Heart right ventricle (tissue), 16 donors: ENCODE data around the gene TRABD. TPM values are rescaled to one million over a fixed set of nuclear protein-coding genes. Genes with fewer than 3 reads are reported as not detected.

Experiments used
- ATAC-seq, 8 donors: fragments of 200-7000 bp; cut with Tn5 transposase; one replicate each; pipeline ENCODE4 v1.9.1; 2020; ENCODE audit warnings: mild to moderate bottlenecking in 8 of 8, moderate library complexity in 8 of 8, moderate number of reproducible peaks in 1 of 8
- DNase-seq, 2 donors: peaks; one replicate each; pipeline ENCODE4 v3.0.0-alpha.2; 2020
- H3K27ac ChIP-seq, 10 donors: fragments of 200-600 bp; sonication (generic) in 2 of 10; one replicate each; pipeline versions ENCODE4 v1.5.0 to v1.8.0; 2020 to 2022; ENCODE audit warnings: mild to moderate bottlenecking in 3 of 10
- H3K27me3 ChIP-seq, 7 donors: fragments of 200-600 bp; one replicate each; pipeline ENCODE4 v1.8.0; 2021 to 2022; ENCODE audit warnings: mild to moderate bottlenecking in 2 of 7
- H3K36me3 ChIP-seq, 9 donors: fragments of 200-600 bp; sonication (generic) in 1 of 9; one replicate each; pipeline versions ENCODE4 v1.5.0 to v1.8.0; 2020 to 2022; ENCODE audit warnings: mild to moderate bottlenecking in 2 of 9
- H3K4me1 ChIP-seq, 9 donors: fragments of 200-600 bp; sonication (generic) in 1 of 9; one replicate each; pipeline versions ENCODE4 v1.5.0 to v1.8.0; 2020 to 2022; ENCODE audit warnings: mild to moderate bottlenecking in 4 of 9
- H3K4me3 ChIP-seq, 10 donors: fragments of 200-600 bp; sonication (generic) in 2 of 10; one replicate each; pipeline versions ENCODE4 v1.5.0 to v1.8.0; 2020 to 2022; ENCODE audit warnings: mild to moderate bottlenecking in 7 of 10, moderate library complexity in 2 of 10
- H3K9me3 ChIP-seq, 11 donors: fragments of 200-600 bp in 10 of 11; sonication (generic) in 2 of 11; one replicate each; pipeline versions ENCODE4 v1.5.0 to v1.8.0; 2013 to 2022; ENCODE audit warnings: mild to moderate bottlenecking in 2 of 11, control low read depth in 1 of 11, moderate library complexity in 1 of 11
- CTCF ChIP-seq, 9 donors: fragments of 200-600 bp; sonication (generic) in 2 of 9; IDR thresholded peaks; one replicate each; pipeline versions ENCODE4 v1.5.0 to v1.8.0; 2021 to 2022; ENCODE audit warnings: antibody characterized with exemption in 9 of 9, mild to moderate bottlenecking in 5 of 9, moderate library complexity in 1 of 9
- WGBS, 2 donors: extraction: QIAGEN DNeasy Blood & Tissue Kit; methylation state at CpG; one replicate each; pipeline ENCODE4 v1.1.7; 2013; ENCODE audit warnings: inconsistent platforms in 1 of 2; 5-methylcytosine and 5-hydroxymethylcytosine counted together
- intact Hi-C, 10 donors: fragments of 100-400 bp; cut with DNase I; formaldehyde crosslinking; loops; one replicate each; pipeline versions ENCODE4 v1.11.1 to v1.14.2; 2022
- polyA plus RNA-seq, 2 donors: library from polyadenylated mRNA; stranded (reverse); fragments of 200-250 nt; gene quantifications; one replicate each; pipeline ENCODE4 v1.2.3, GENCODE V29; 2013
- total RNA-seq, 10 donors: library from RNA; stranded (reverse); fragmentation: NEBNext Ultra II Directional in 3 of 10; extraction: Animal tissue kit (Norgen Biotek cat#: 25700) in 3 of 10; gene quantifications; one replicate each; pipeline versions ENCODE4 v1.2.1 to v1.2.4, GENCODE V29; 2021 to 2023
- donor health status: Arrhythmogenic right ventricular cardiomyopathy.
- donor health status: ischemic (EF 13 %, LVEDD 7.1; RV severe dilation, severe dysfunction).
- donor health status: healthy with polysubstance abuse.
- donor health status: DM: no; HTN: yes; CAD: no.
- donor health status: DM: no; HTN: no; CAD: no.
- donor health status: ischemic (EF 25% LVEDD 6.9; RV normal size, moderate dysfunction).
- donor health status: ischemic (EF 25% LVEDD 5.7; RV mildly dilated, moderate dysfunction).
- donor health status: healthy.
- donor health status: DM: yes; HTN: yes; CAD: no.
- donor health status: Ischemic cardiomyopathy.
- donor health status: ischemic (EF 35%, LVEDD 5.7; RV mildly dilated, moderate dysfunction).
- donor health status: nonischemic (EF 11% LVEDD 7.7; RV severe dilation, severe dysfunction).
- donor health status: DM: yes; HTN: yes; CAD: no.
- donor health status: PGD.
- donor health status: ischemic (EF 29% LVEDD 5.4; RV normal size, mild dysfunction).
- donor health status: nonischemic (EF 23%, LVEDD 6.1; RV moderate dilation, normal function).

TRABD gene
- total and polyA plus RNA-seq, 12 donors, result 13.6 to 40.8 (median 19.0) TPM

GRCh38 chr22:50178471-50178864 is 7.2 kb upstream of the TRABD start:
- peaks cover 0 to 59% (median 49%) of the 10 kb centered on the region in 7 donors for H3K27me3 ChIP-seq
- H3K4me3 ChIP-seq, result no peak overlapping the region
- DNase-seq, result no peak
- no peaks in the 10 kb centered on the region for H3K36me3 ChIP-seq
- intact Hi-C loops, result no loop called here
- no peak for ATAC-seq
- H3K9me3 ChIP-seq, result no peaks in the 10 kb centered on the region
- H3K27ac ChIP-seq, result no peak overlapping the region
- no peak for TF ChIP-seq CTCF (IDR thresholded peaks at IDR 0.05)
- H3K4me1 ChIP-seq, result peaks cover 0 to 10% (median 5%) of the 10 kb centered on the region in 9 donors
- WGBS, 2 donors, result 35 to 58% methylated on average over 22 of the region's 22 CpGs

GRCh38 chr22:50178871-50179869 is 6.5 kb upstream of the TRABD start:
- WGBS, 2 donors, result 78 to 85% methylated on average over 64 of the region's 64 CpGs
- no peak for ATAC-seq
- Histone ChIP-seq H3K27ac (no peak overlapping the region), H3K4me1 (peaks cover 4 to 17% (median 12%) of the 10 kb centered on the region in 9 donors), H3K36me3 (no peaks in the 10 kb centered on the region), H3K9me3 (no peaks in the 10 kb centered on the region), H3K27me3 (peaks cover 0 to 57% (median 43%) of the 10 kb centered on the region in 7 donors), H3K4me3 (no peak overlapping the region)
- intact Hi-C loops, result no loop called here
- no peak for DNase-seq
- no peak for TF ChIP-seq CTCF (IDR thresholded peaks at IDR 0.05)

- H3K9me3 ChIP-seq, result no peaks in the 10 kb centered on the region
- intact Hi-C loops, result no loop called here
- peaks cover 0 to 47% (median 35%) of the 10 kb centered on the region in 7 donors for H3K27me3 ChIP-seq
- DNase-seq (no peak), ATAC-seq (no peak)
- H3K4me3 ChIP-seq, result no peak overlapping the region
- no peak for TF ChIP-seq CTCF (IDR thresholded peaks at IDR 0.05)
- H3K27ac ChIP-seq, result no peak overlapping the region
- no peaks in the 10 kb centered on the region for H3K36me3 ChIP-seq
- peaks cover 10 to 25% (median 20%) of the 10 kb centered on the region in 9 donors for H3K4me1 ChIP-seq
- WGBS, 2 donors, result 81 to 83% methylated on average over 39 of the region's 39 CpGs
These were observed 5.6 kb upstream of the TRABD start for GRCh38 chr22:50179937-50180726.
